ENCODE data around the gene PTPRK. TPM values are rescaled to one million over a fixed set of nuclear protein-coding genes. Genes with fewer than 3 reads are reported as not detected.

PTPRK gene
- total RNA-seq, 1 donor from 2014 or later, result 43.0 TPM

GRCh38 chr6:128141932-128142331, 378.5 kb downstream of the PTPRK start:
- intact Hi-C loops (cut with micrococcal nuclease), result no loop called here
- DNase-seq (no peak), ATAC-seq (no peak)

- ATAC-seq (peak; percentile 79), DNase-seq (no peak)
- intact Hi-C loops (cut with micrococcal nuclease), result no loop called here
These were observed 380.9 kb downstream of the PTPRK start for GRCh38 chr6:128139519-128139918.

GRCh38 chr6:128138694-128139093, 381.7 kb downstream of the PTPRK start:
- ATAC-seq, result no peak
- DNase-seq, result no peak
- intact Hi-C loops (cut with micrococcal nuclease), result no loop called here

GRCh38 chr6:128135325-128135724, 385.1 kb downstream of the PTPRK start:
- DNase-seq (no peak), ATAC-seq (no peak)
- intact Hi-C loops (cut with micrococcal nuclease), result no loop called here

- no peak for DNase-seq
- ATAC-seq, result peak; percentile 50
- intact Hi-C loops (cut with micrococcal nuclease), result no loop called here
These were observed 388.8 kb downstream of the PTPRK start for GRCh38 chr6:128131566-128131965.

GRCh38 chr6:128131036-128131435, 389.4 kb downstream of the PTPRK start:
- peak; percentile 72 for ATAC-seq
- no peak for DNase-seq
- intact Hi-C loops (cut with micrococcal nuclease), result no loop called here

GRCh38 chr6:128129679-128130078, 390.7 kb downstream of the PTPRK start:
- intact Hi-C loops (cut with micrococcal nuclease), result no loop called here
- DNase-seq (no peak), ATAC-seq (no peak)

GRCh38 chr6:128127650-128128049, 392.7 kb downstream of the PTPRK start:
- DNase-seq, result no peak
- intact Hi-C loops (cut with micrococcal nuclease), result no loop called here
- ATAC-seq, result no peak

- ATAC-seq (no peak), DNase-seq (no peak)
- intact Hi-C loops (cut with micrococcal nuclease), result no loop called here
These were observed 395.7 kb downstream of the PTPRK start for GRCh38 chr6:128124713-128125112.

GRCh38 chr6:128121610-128122009, 398.8 kb downstream of the PTPRK start:
- intact Hi-C loops (cut with micrococcal nuclease), result no loop called here

GRCh38 chr6:128121190-128121589, 399.2 kb downstream of the PTPRK start:
- no peak for DNase-seq
- no peak for ATAC-seq

More at GRCh38 chr6:128121610-128122009, 398.8 kb downstream of the PTPRK start:
- ATAC-seq (no peak), DNase-seq (no peak)

GRCh38 chr6:128118401-128118800, 402.0 kb downstream of the PTPRK start:
- DNase-seq, result no peak
- intact Hi-C loops (cut with micrococcal nuclease), result no loop called here
- ATAC-seq, result no peak

More at GRCh38 chr6:128121190-128121589, 399.2 kb downstream of the PTPRK start:
- intact Hi-C loops (cut with micrococcal nuclease), result no loop called here

- intact Hi-C loops (cut with micrococcal nuclease), result no loop called here
- no peak for DNase-seq
These were observed 402.5 kb downstream of the PTPRK start for GRCh38 chr6:128117916-128118315.

GRCh38 chr6:128114164-128114563, 406.2 kb downstream of the PTPRK start:
- intact Hi-C loops (cut with micrococcal nuclease), result no loop called here
- DNase-seq, result no peak
- no peak for ATAC-seq

More at GRCh38 chr6:128117916-128118315, 402.5 kb downstream of the PTPRK start:
- ATAC-seq, result no peak

- intact Hi-C loops (cut with micrococcal nuclease), result no loop called here
- peak; percentile 79 for ATAC-seq
These were observed 407.9 kb downstream of the PTPRK start for GRCh38 chr6:128112494-128112893.

GRCh38 chr6:128111096-128111495, 409.3 kb downstream of the PTPRK start:
- intact Hi-C loops (cut with micrococcal nuclease), result no loop called here
- no peak for DNase-seq
- ATAC-seq, result peak; percentile 23

More at GRCh38 chr6:128112494-128112893, 407.9 kb downstream of the PTPRK start:
- no peak for DNase-seq

- ATAC-seq, result no peak
- intact Hi-C loops (cut with micrococcal nuclease), result no loop called here
- no peak for DNase-seq
These were observed 412.7 kb downstream of the PTPRK start for GRCh38 chr6:128107682-128108081.

GRCh38 chr6:128099571-128100197, 420.7 kb downstream of the PTPRK start:
- intact Hi-C loops (cut with micrococcal nuclease), result no loop called here
- DNase-seq (no peak), ATAC-seq (no peak)

- intact Hi-C loops (cut with micrococcal nuclease), result no loop called here
- DNase-seq, result no peak
- no peak for ATAC-seq
These were observed 422.3 kb downstream of the PTPRK start for GRCh38 chr6:128098000-128098581.

- intact Hi-C loops (cut with micrococcal nuclease), result no loop called here
- DNase-seq (no peak), ATAC-seq (peak; percentile 29)
These were observed 423.4 kb downstream of the PTPRK start for GRCh38 chr6:128097009-128097408.

GRCh38 chr6:128095362-128095761, 425.0 kb downstream of the PTPRK start:
- ATAC-seq (no peak), DNase-seq (no peak)
- intact Hi-C loops (cut with micrococcal nuclease), result no loop called here

Measured in left ventricle myocardium superior (tissue), 1 donor.